Regular cardiac myocyte (primary cell): ENCODE data around the gene AKR1D1. TPM values are rescaled to one million over a fixed set of nuclear protein-coding genes. Genes with fewer than 3 reads are reported as not detected.

Source experiments
- total RNA-seq: library from RNA; depleted of rRNA; stranded (reverse); fragments of >200 nt; gene quantifications from 2 replicates; pipeline ENCODE4 v1.2.3, GENCODE V29; 2014

Gene AKR1D1
- not detected in 2 replicates for total RNA-seq

DNA sequence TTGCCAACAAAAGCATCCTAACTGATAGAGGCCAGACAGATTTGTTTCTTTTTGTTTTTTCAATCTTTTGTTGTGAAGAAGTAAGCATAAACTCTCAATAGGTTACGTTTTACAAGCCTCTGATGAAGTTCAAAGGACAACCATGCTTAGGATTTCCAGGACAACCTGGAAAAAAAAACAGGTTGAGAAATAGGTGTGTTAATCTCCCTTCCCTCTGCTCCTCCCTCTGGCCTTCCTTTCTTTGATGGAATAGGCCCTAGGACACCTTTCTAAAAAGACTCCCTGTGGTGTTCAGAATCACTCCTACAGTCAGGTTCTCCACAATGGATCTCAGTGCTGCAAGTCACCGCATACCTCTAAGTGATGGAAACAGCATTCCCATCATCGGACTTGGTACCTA lies at the start of gene AKR1D1:
AKR1D1 (plus strand) TSS at position 264 of the 400 bp plus-strand sequence; CDS start at position 324, 60 bp downstream.

Other genes starting within 250 kb of the AKR1D1 start
- 5.6 and 22.3 TPM in 2 replicates for gene DGKI, start 229.5 kb upstream of the AKR1D1 start, total RNA-seq
- 24.8 and 37.2 TPM in 2 replicates for gene CREB3L2, start 74.4 kb upstream of the AKR1D1 start, total RNA-seq